H9 (cell line): ENCODE measurements around the gene INSC. TPM values are rescaled to one million over a fixed set of nuclear protein-coding genes. Genes with fewer than 3 reads are reported as not detected.

ENCODE experiments used
- DNase-seq: peaks from one replicate; pipeline ENCODE4 v3.0.0-alpha.2; 2017
- H2AFZ ChIP-seq: one replicate; pipeline ENCODE4 v1.6.1; 2013; ENCODE audit warnings: mild to moderate bottlenecking, low read length, control low read depth, moderate library complexity
- H2AK5ac ChIP-seq: 2 replicates; pipeline ENCODE4 v1.6.1; 2013; ENCODE audit warnings: low read length, control low read depth, mixed read lengths; ENCODE audit not compliant: insufficient read length
- H2BK120ac ChIP-seq: one replicate; pipeline ENCODE4 v1.6.1; 2013; ENCODE audit warnings: low read depth, mild to moderate bottlenecking, low read length, control low read depth, inconsistent platforms; ENCODE audit not compliant: poor library complexity, severe bottlenecking
- H2BK12ac ChIP-seq: 2 replicates; pipeline ENCODE4 v1.6.1; 2013; ENCODE audit warnings: low read length, control low read depth, mixed read lengths, low read depth; ENCODE audit not compliant: insufficient read length
- H2BK15ac ChIP-seq: 2 replicates; pipeline ENCODE4 v1.6.1; 2013; ENCODE audit warnings: low read depth, low read length, control low read depth
- H2BK20ac ChIP-seq: one replicate; pipeline ENCODE4 v1.6.1; 2013; ENCODE audit warnings: low read depth, mild to moderate bottlenecking, low read length, control low read depth, inconsistent platforms; ENCODE audit not compliant: poor library complexity, severe bottlenecking
- H2BK5ac ChIP-seq: 2 replicates; pipeline ENCODE4 v1.6.1; 2013; ENCODE audit warnings: low read length, control low read depth, mixed read lengths; ENCODE audit not compliant: insufficient read length
- H3K14ac ChIP-seq: 2 replicates; pipeline ENCODE4 v1.6.1; 2013; ENCODE audit warnings: low read length, control low read depth; ENCODE audit not compliant: insufficient read depth
- H3K18ac ChIP-seq: 2 replicates; pipeline ENCODE4 v1.6.1; 2013; ENCODE audit warnings: low read depth, mild to moderate bottlenecking, mixed read lengths, low read length, control low read depth; ENCODE audit not compliant: insufficient read length
- H3K23ac ChIP-seq: 2 replicates; pipeline ENCODE4 v1.6.1; 2013; ENCODE audit warnings: low read length, control low read depth, mixed read lengths, low read depth; ENCODE audit not compliant: insufficient read length
- H3K23me2 ChIP-seq: 2 replicates; pipeline ENCODE4 v1.6.1; 2013; ENCODE audit warnings: low read depth, mild to moderate bottlenecking, mixed read lengths, low read length, control low read depth; ENCODE audit not compliant: insufficient read length, poor library complexity, severe bottlenecking
- H3K27ac ChIP-seq: 2 replicates; pipeline ENCODE4 v1.5.1; 2013; ENCODE audit warnings: low read length, control low read depth, mixed read lengths, low read depth; ENCODE audit not compliant: insufficient read length
- H3K27me3 ChIP-seq: 2 replicates; pipeline ENCODE4 v1.6.1; 2013; ENCODE audit warnings: low read length, control low read depth, inconsistent platforms; ENCODE audit not compliant: insufficient read depth
- H3K4ac ChIP-seq: 2 replicates; pipeline ENCODE4 v1.6.1; 2013; ENCODE audit warnings: low read depth, mild to moderate bottlenecking, control low read depth, inconsistent platforms, low read length, moderate library complexity
- H3K4me1 ChIP-seq: 2 replicates; pipeline ENCODE4 v1.6.1; 2013; ENCODE audit warnings: low read length, control low read depth, inconsistent platforms; ENCODE audit not compliant: insufficient read depth
- H3K4me2 ChIP-seq: 2 replicates; pipeline ENCODE4 v1.6.1; 2013; ENCODE audit warnings: low read length, control low read depth, mixed read lengths; ENCODE audit not compliant: insufficient read length, insufficient read depth
- H3K56ac ChIP-seq: 2 replicates; pipeline ENCODE4 v1.6.1; 2013; ENCODE audit warnings: low read depth, mild to moderate bottlenecking, mixed read lengths, low read length, control low read depth; ENCODE audit not compliant: insufficient read length
- H3K79me1 ChIP-seq: 2 replicates; pipeline ENCODE4 v1.6.1; 2013; ENCODE audit warnings: low read depth, mild to moderate bottlenecking, moderate library complexity, low read length, control low read depth, inconsistent platforms; ENCODE audit not compliant: insufficient read depth, poor library complexity, severe bottlenecking
- H3K79me2 ChIP-seq: 2 replicates; pipeline ENCODE4 v1.6.1; 2013; ENCODE audit warnings: low read length, control low read depth, inconsistent platforms; ENCODE audit not compliant: insufficient read depth
- H3K9ac ChIP-seq: 2 replicates; pipeline ENCODE4 v1.6.1; 2013; ENCODE audit warnings: low read length, control low read depth, mixed read lengths; ENCODE audit not compliant: insufficient read length; ENCODE audit errors: extremely low read depth
- H3K9me3 ChIP-seq: one replicate; pipeline ENCODE4 v1.6.1; 2013; ENCODE audit warnings: low read depth, low read length, inconsistent platforms; ENCODE audit not compliant: control insufficient read depth
- H3T11ph ChIP-seq: one replicate; pipeline ENCODE4 v1.6.1; 2013; ENCODE audit warnings: mild to moderate bottlenecking, low read length, control low read depth, inconsistent platforms
- H4K20me1 ChIP-seq: one replicate; pipeline ENCODE4 v1.6.1; 2013; ENCODE audit not compliant: control insufficient read depth, insufficient read length, insufficient read depth
- H4K5ac ChIP-seq: 2 replicates; pipeline ENCODE4 v1.6.1; 2013; ENCODE audit warnings: low read depth, mild to moderate bottlenecking, mixed read lengths, low read length, control low read depth; ENCODE audit not compliant: insufficient read length
- H4K8ac ChIP-seq: replicated peaks from 2 replicates; pipeline ENCODE4 v1.6.1; 2013; ENCODE audit warnings: low read length, control low read depth, mixed read lengths, low read depth; ENCODE audit not compliant: insufficient read length
- H4K91ac ChIP-seq: 2 replicates; pipeline ENCODE4 v1.6.1; 2013; ENCODE audit warnings: low read depth, mild to moderate bottlenecking, moderate library complexity, mixed read lengths, low read length, control low read depth; ENCODE audit not compliant: insufficient read length
- H3K27ac Mint-ChIP-seq, 3 experiments: 2 replicates in 2 of 3; 3 replicates in 1 of 3; pipeline ENCODE4 v1.8.0; 2020 to 2021; ENCODE audit warnings: mixed read lengths in 3 of 3, mild to moderate bottlenecking in 1 of 3, moderate library complexity in 1 of 3
- H3K27me3 Mint-ChIP-seq: 2 replicates; pipeline ENCODE4 v1.8.0; 2021; ENCODE audit warnings: low read depth, mild to moderate bottlenecking, moderate library complexity, mixed read lengths
- H3K36me3 Mint-ChIP-seq, 3 experiments: 2 replicates in 2 of 3; 3 replicates in 1 of 3; pipeline ENCODE4 v1.8.0; 2020 to 2021; ENCODE audit warnings: low read depth in 3 of 3, mixed read lengths in 3 of 3; ENCODE audit not compliant: insufficient read depth in 1 of 3
- H3K4me1 Mint-ChIP-seq, 2 experiments: 2 replicates each; pipeline ENCODE4 v1.8.0; 2020; ENCODE audit warnings: mixed read lengths in 2 of 2
- H3K4me3 Mint-ChIP-seq, 2 experiments: 2 replicates in 1 of 2; 3 replicates in 1 of 2; pipeline ENCODE4 v1.8.0; 2020 to 2021; ENCODE audit warnings: mild to moderate bottlenecking in 2 of 2, mixed read lengths in 2 of 2, moderate library complexity in 1 of 2
- H3K9me3 Mint-ChIP-seq, 2 experiments: 2 replicates in 1 of 2; 3 replicates in 1 of 2; pipeline ENCODE4 v1.8.0; 2020; ENCODE audit warnings: mild to moderate bottlenecking in 2 of 2, mixed read lengths in 2 of 2, moderate library complexity in 1 of 2
- CTCF ChIP-seq: fragments of 200-600 bp; sonication (generic); conservative IDR thresholded peaks from 3 replicates; pipeline ENCODE4 v1.8.0; 2021; ENCODE audit warnings: antibody characterized with exemption, mild to moderate bottlenecking
- WGBS: extraction: QIAGEN DNeasy Blood & Tissue Kit; methylation state at CpG from one replicate; pipeline ENCODE4 v1.1.7; 2013; ENCODE audit warnings: missing lambda C conversion rate, low lambda C conversion rate, mixed read lengths; ENCODE audit not compliant: insufficient read length; ENCODE audit errors: extremely low coverage; 5-methylcytosine and 5-hydroxymethylcytosine counted together
- total RNA-seq: library from RNA; stranded (reverse); gene quantifications from 2 replicates; pipeline ENCODE4 v1.2.1, GENCODE V29; 2021

Gene INSC
- total RNA-seq, 1 experiment from 2014 or later: not detected

DNA sequence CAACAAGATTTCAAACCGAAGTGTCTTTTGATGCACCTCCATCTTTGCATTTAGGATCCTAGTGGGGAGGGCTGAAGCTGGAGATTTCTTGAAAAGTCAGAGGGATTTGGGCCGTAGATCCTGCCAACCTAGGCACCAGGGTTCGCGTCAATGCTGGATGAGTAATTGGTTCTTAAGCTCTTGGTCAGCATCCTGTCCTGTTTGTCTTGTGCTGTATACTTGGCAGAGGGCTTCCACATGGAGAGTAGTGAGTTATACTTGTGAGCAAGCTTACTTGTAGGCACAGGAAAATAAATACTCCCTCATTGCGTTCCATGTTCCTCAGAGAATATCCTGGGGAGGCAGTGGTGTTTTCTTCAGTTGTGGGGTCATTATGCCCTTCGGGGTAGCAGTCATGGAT is 12.6 kb downstream of the INSC start:
- no peak for TF ChIP-seq CTCF
- no peak overlapping the region for H3K9ac ChIP-seq
- no peak overlapping the region for H3K4me3 Mint-ChIP-seq
- H3K4me1 Mint-ChIP-seq: no peaks in the 10 kb centered on the region
- H2AK5ac ChIP-seq: no peak overlapping the region
- H3K4ac ChIP-seq: no peak overlapping the region
- H3K27ac Mint-ChIP-seq: no peak overlapping the region; a peak in 1 of 7 replicates
- no peak overlapping the region for H4K8ac ChIP-seq
- H3K23ac ChIP-seq: no peak overlapping the region
- H4K91ac ChIP-seq: no peak overlapping the region
- H2AFZ ChIP-seq: no peak overlapping the region
- no peak overlapping the region for H3K18ac ChIP-seq
- no CpG with 5 or more reads among the region's 6 CpGs for WGBS
- H3K79me2 ChIP-seq: no peaks in the 10 kb centered on the region
- no peaks in the 10 kb centered on the region for H3K36me3 Mint-ChIP-seq
- no peak overlapping the region for H2BK15ac ChIP-seq
- H3T11ph ChIP-seq: no peak overlapping the region
- H3K4me2 ChIP-seq: no peak overlapping the region
- no peaks in the 10 kb centered on the region for H4K20me1 ChIP-seq
- no peak overlapping the region for H2BK120ac ChIP-seq
- H3K27me3 Mint-ChIP-seq: peaks cover 6% of the 10 kb centered on the region; the same call in 1 of the 2 replicates
- H4K5ac ChIP-seq: no peak overlapping the region
- H3K4me1 ChIP-seq: no peaks in the 10 kb centered on the region
- no peaks in the 10 kb centered on the region for H3K9me3 Mint-ChIP-seq
- H2BK20ac ChIP-seq: no peak overlapping the region
- no peaks in the 10 kb centered on the region for H3K9me3 ChIP-seq
- no peak overlapping the region for H2BK12ac ChIP-seq
- no peak for DNase-seq
- no peaks in the 10 kb centered on the region for H3K27me3 ChIP-seq
- H3K23me2 ChIP-seq: no peaks in the 10 kb centered on the region
- no peak overlapping the region for H3K14ac ChIP-seq
- no peaks in the 10 kb centered on the region for H3K79me1 ChIP-seq
- H3K27ac ChIP-seq: no peak overlapping the region
- H2BK5ac ChIP-seq: no peak overlapping the region
- no peak overlapping the region for H3K56ac ChIP-seq
